Stimulated activated memory B cell treated with anti-CD40 and anti-IgM and Interleukin-4, amounts not matched to agents 10 μg/mL and 1 μg/mL and 100 μg/mL, for 72 hours (primary cell): ENCODE results near the gene VAV2.

Source experiments
- ATAC-seq: fragments of 150-1000 bp; cut with Tn5 transposase; 2 replicates; pipeline ENCODE4 v1.10.0; 2021
- H3K27ac Mint-ChIP-seq: one replicate; pipeline ENCODE4 v1.8.0; 2022; ENCODE audit warnings: mild to moderate bottlenecking, mixed read lengths
- H3K27me3 Mint-ChIP-seq: one replicate; pipeline ENCODE4 v1.8.0; 2022; ENCODE audit warnings: mixed read lengths
- H3K36me3 Mint-ChIP-seq: one replicate; pipeline ENCODE4 v1.8.0; 2022; ENCODE audit warnings: mixed read lengths
- H3K4me1 Mint-ChIP-seq: one replicate; pipeline ENCODE4 v1.8.0; 2022; ENCODE audit warnings: mixed read lengths
- H3K4me3 Mint-ChIP-seq: one replicate; pipeline ENCODE4 v1.8.0; 2022; ENCODE audit warnings: mild to moderate bottlenecking, moderate library complexity, mixed read lengths
- H3K9me3 Mint-ChIP-seq: one replicate; pipeline ENCODE4 v1.8.0; 2022; ENCODE audit warnings: mixed read lengths

The VAV2 gene

DNA sequence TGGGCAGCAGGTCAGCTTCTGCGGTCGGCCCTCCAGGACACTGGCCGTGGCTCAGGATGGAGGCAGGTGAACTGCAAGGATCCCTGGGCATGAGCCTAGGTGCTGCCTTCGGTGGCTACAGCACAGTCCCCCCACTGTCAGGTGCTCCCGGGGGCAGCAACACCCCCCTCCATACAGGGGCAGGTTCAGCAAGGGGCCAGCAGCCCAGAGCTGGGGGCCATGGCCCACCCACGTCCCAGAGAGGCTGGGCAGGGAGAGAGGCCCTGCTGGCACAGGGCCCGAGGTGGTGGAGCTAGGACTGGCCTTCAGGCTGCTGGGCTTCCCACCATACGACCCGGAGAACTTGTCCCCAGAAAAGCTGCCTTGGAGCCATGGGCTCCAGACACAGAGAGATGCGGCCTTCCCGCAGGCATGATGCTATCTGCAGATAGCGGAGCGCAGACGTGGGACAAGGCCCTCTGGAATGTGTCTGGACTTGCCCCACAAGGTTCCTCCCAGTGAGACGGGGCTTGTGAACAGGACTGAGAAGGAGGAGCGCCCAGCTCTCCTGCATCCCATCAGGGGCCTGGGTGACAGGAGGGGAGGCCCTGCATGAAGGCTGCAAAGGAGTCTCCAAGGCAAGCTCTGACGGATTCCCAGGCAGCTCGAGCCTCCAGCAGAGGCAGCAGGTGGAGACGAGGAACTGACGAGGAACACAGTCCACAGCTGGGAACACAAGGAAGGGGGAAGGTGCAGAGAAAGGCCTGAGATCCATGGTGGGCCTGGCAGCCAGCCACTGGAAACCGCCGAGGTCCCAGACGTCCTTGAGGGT lies 111.1 kb downstream of the VAV2 start:
- H3K4me3 Mint-ChIP-seq = no peak overlapping the region
- no peaks in the 10 kb centered on the region for H3K9me3 Mint-ChIP-seq
- no peaks in the 10 kb centered on the region for H3K27me3 Mint-ChIP-seq
- no peak for ATAC-seq
- peak overlapping the region; percentile 68 for H3K27ac Mint-ChIP-seq
- peaks cover 80% of the 10 kb centered on the region for H3K4me1 Mint-ChIP-seq
- peaks cover 13% of the 10 kb centered on the region for H3K36me3 Mint-ChIP-seq

- Mint-ChIP-seq H3K4me1 (peaks cover 80% of the 10 kb centered on the region), H3K4me3 (no peak overlapping the region), H3K9me3 (no peaks in the 10 kb centered on the region), H3K36me3 (peaks cover 7% of the 10 kb centered on the region), H3K27me3 (no peaks in the 10 kb centered on the region), H3K27ac (peak overlapping the region; percentile 68)
- no peak for ATAC-seq
These were observed 112.0 kb downstream of the VAV2 start for GRCh38 chr9:133880136-133880535.

GRCh38 chr9:133879615-133880014 lies 112.5 kb downstream of the VAV2 start:
- Mint-ChIP-seq H3K9me3 (no peaks in the 10 kb centered on the region), H3K4me1 (peaks cover 80% of the 10 kb centered on the region), H3K27ac (peak overlapping the region; percentile 68), H3K27me3 (no peaks in the 10 kb centered on the region), H3K36me3 (peaks cover 5% of the 10 kb centered on the region), H3K4me3 (no peak overlapping the region)
- no peak for ATAC-seq

DNA sequence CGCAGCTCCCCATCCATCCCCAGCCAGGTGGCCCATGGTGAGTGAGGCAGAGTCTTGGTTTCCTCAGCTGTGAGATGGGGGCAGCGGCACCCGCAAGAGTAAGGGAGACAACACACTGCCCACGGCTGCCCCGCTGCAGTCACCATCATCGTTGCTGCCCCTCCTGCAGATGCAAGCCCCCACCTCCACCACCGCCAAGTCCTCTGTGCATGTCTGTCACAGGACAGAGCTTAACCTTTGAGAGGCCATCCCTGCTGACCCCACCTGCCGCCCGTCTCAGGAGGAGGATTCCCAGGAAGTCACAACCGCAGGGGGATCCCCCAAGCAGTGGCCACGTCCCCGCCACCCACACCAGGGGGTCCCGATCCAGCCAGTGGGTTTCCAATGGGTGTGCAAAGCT lies 113.7 kb downstream of the VAV2 start:
- H3K9me3 Mint-ChIP-seq = no peaks in the 10 kb centered on the region
- H3K4me1 Mint-ChIP-seq = peaks cover 90% of the 10 kb centered on the region
- no peaks in the 10 kb centered on the region for H3K27me3 Mint-ChIP-seq
- peaks cover 5% of the 10 kb centered on the region for H3K36me3 Mint-ChIP-seq
- no peak for ATAC-seq
- no peak overlapping the region for H3K4me3 Mint-ChIP-seq
- peak overlapping the region; percentile 47 for H3K27ac Mint-ChIP-seq

DNA sequence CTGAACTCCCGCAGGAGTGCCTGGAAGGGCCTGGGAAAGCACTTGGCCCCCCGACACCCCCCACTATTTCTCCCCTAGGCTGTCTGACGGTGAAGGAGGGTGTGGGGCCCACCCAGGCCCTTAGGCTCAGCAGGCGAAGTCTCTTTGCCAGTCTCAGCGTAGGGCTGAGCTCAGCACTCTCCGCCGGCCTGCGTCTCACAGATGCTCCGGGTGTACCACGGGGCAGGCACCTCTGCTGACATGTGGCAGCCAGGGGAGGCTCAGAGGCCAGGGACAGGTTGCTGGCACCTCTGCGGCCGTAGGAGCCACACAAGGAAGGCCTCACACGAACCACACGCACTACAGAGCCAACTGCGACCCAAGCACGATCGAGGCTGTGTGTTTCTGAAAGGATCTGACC lies 114.2 kb downstream of the VAV2 start:
- Mint-ChIP-seq H3K9me3 (no peaks in the 10 kb centered on the region), H3K4me1 (peaks cover 89% of the 10 kb centered on the region), H3K27me3 (no peaks in the 10 kb centered on the region), H3K36me3 (peaks cover 5% of the 10 kb centered on the region), H3K27ac (peak overlapping the region; percentile 47), H3K4me3 (no peak overlapping the region)
- no peak for ATAC-seq

DNA sequence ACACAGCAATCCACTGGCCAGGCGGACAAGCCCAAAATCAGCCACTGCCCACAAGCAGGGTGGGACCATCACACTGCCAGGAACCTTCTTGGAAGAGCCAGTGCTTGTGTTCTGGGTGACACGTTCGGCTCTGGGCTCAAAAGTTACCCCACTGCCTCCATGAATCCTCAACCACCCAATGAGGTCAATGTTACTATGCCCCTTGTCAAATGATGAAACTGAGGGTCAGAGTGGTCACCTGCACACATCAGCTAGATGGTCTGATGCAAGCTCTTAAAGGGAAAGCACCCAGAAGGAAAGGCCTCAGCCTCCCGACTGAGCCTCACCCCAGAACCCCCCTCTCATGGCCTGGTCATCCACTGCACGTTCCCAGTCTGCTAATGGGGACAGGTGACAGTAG lies 114.8 kb downstream of the VAV2 start:
- Mint-ChIP-seq H3K36me3 (peaks cover 9% of the 10 kb centered on the region), H3K4me3 (no peak overlapping the region), H3K27me3 (no peaks in the 10 kb centered on the region), H3K27ac (peak overlapping the region; percentile 47), H3K9me3 (no peaks in the 10 kb centered on the region), H3K4me1 (peaks cover 89% of the 10 kb centered on the region)
- ATAC-seq = no peak

DNA sequence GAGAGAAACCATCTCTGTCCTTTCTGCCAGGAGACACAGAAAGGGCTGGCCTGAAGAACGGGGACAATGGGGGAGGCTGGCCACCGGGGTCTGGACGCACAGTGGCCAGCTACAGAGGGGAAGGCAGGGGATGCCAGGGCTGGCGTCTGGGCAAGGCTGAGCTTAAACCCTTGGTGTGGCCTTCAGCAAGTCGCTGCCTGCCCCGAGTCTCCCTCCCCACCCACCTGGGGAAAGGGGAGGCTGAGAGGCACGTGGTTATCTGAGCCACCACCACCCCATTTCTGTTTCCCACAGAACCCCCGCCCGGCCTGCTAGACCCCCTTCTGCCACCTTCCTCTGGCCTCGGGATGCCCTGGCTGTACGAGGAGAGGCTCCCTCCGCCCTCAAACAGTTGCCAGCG lies 115.3 kb downstream of the VAV2 start:
- Mint-ChIP-seq H3K27ac (peak overlapping the region; percentile 47), H3K4me1 (peaks cover 89% of the 10 kb centered on the region), H3K27me3 (no peaks in the 10 kb centered on the region), H3K9me3 (no peaks in the 10 kb centered on the region), H3K36me3 (peaks cover 14% of the 10 kb centered on the region), H3K4me3 (no peak overlapping the region)
- ATAC-seq = no peak

DNA sequence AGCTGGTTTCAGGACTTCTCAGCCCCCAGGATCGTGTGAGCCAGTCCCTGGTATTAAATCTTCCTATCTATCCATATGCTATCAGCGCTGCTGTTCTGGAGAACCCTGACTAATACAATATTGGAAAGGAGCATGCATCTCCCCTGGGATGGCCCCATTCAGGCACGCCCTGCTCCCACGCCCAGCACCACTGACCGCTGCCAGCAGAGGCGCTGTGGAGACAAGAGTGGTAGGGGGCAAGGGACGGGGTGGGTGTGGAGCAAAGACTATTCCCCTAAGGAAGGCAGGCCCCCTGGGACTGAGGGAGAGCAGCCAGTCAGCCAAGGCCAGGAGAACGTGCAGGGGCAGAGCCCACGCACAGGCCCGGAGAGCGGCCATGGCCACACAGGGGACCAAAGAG lies 116.0 kb downstream of the VAV2 start:
- Mint-ChIP-seq H3K9me3 (peaks cover 2% of the 10 kb centered on the region), H3K27ac (peak overlapping the region; percentile 47), H3K27me3 (no peaks in the 10 kb centered on the region), H3K4me1 (peaks cover 89% of the 10 kb centered on the region), H3K4me3 (no peak overlapping the region), H3K36me3 (peaks cover 21% of the 10 kb centered on the region)
- no peak for ATAC-seq

- no peaks in the 10 kb centered on the region for H3K27me3 Mint-ChIP-seq
- peak overlapping the region; percentile 50 for H3K27ac Mint-ChIP-seq
- H3K4me3 Mint-ChIP-seq = no peak overlapping the region
- H3K4me1 Mint-ChIP-seq = peaks cover 89% of the 10 kb centered on the region
- peaks cover 6% of the 10 kb centered on the region for H3K9me3 Mint-ChIP-seq
- ATAC-seq = no peak
- H3K36me3 Mint-ChIP-seq = peaks cover 31% of the 10 kb centered on the region
These were observed 117.0 kb downstream of the VAV2 start for GRCh38 chr9:133875131-133875530.

- Mint-ChIP-seq H3K9me3 (peaks cover 6% of the 10 kb centered on the region), H3K27ac (peak overlapping the region; percentile 50), H3K27me3 (no peaks in the 10 kb centered on the region), H3K4me3 (no peak overlapping the region), H3K36me3 (peaks cover 36% of the 10 kb centered on the region), H3K4me1 (peaks cover 89% of the 10 kb centered on the region)
- ATAC-seq = no peak
These were observed 117.5 kb downstream of the VAV2 start for GRCh38 chr9:133874659-133875058.

- Mint-ChIP-seq H3K27ac (peak overlapping the region; percentile 50), H3K9me3 (peaks cover 6% of the 10 kb centered on the region), H3K36me3 (peaks cover 38% of the 10 kb centered on the region), H3K4me3 (no peak overlapping the region), H3K27me3 (no peaks in the 10 kb centered on the region), H3K4me1 (peaks cover 93% of the 10 kb centered on the region)
- no peak for ATAC-seq
These were observed 118.0 kb downstream of the VAV2 start for GRCh38 chr9:133874060-133874657.

DNA sequence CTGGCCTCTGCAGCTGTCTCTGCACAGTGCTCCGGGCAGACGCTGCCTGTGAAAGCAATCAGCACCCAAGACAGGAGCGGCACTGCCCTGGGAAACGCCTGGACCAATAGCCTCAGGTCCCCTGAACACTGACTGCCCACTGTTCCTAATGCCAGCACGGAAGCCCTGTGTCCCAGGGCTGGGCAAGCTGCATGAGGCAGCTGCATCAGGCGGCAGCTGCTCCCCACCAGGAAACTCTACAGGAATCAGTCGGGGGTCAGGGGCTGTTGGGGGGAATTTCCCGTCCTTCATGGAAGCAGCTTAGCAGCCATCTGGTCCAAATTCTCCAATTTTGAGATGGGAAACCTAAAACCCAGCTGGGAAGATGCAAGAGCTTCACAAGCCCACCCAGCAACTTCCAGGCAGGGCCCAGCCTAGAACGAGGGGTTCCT lies 118.6 kb downstream of the VAV2 start:
- Mint-ChIP-seq H3K4me1 (peaks cover 93% of the 10 kb centered on the region), H3K9me3 (peaks cover 6% of the 10 kb centered on the region), H3K27ac (no peak overlapping the region), H3K36me3 (peaks cover 38% of the 10 kb centered on the region), H3K27me3 (no peaks in the 10 kb centered on the region), H3K4me3 (no peak overlapping the region)
- no peak for ATAC-seq

GRCh38 chr9:133873009-133873408 lies 119.1 kb downstream of the VAV2 start:
- Mint-ChIP-seq H3K9me3 (peaks cover 6% of the 10 kb centered on the region), H3K36me3 (peaks cover 43% of the 10 kb centered on the region), H3K4me3 (no peak overlapping the region), H3K27ac (no peak overlapping the region), H3K27me3 (no peaks in the 10 kb centered on the region), H3K4me1 (peaks cover 93% of the 10 kb centered on the region)
- ATAC-seq = no peak

GRCh38 chr9:133870598-133871595 lies 121.2 kb downstream of the VAV2 start:
- no peak for ATAC-seq
- Mint-ChIP-seq H3K36me3 (peaks cover 45% of the 10 kb centered on the region), H3K27ac (peak overlapping the region; percentile 86), H3K27me3 (no peaks in the 10 kb centered on the region), H3K4me3 (no peak overlapping the region), H3K9me3 (peaks cover 6% of the 10 kb centered on the region), H3K4me1 (peaks cover 73% of the 10 kb centered on the region)
